Measurements from ENCODE around the gene PISD.

DNA sequence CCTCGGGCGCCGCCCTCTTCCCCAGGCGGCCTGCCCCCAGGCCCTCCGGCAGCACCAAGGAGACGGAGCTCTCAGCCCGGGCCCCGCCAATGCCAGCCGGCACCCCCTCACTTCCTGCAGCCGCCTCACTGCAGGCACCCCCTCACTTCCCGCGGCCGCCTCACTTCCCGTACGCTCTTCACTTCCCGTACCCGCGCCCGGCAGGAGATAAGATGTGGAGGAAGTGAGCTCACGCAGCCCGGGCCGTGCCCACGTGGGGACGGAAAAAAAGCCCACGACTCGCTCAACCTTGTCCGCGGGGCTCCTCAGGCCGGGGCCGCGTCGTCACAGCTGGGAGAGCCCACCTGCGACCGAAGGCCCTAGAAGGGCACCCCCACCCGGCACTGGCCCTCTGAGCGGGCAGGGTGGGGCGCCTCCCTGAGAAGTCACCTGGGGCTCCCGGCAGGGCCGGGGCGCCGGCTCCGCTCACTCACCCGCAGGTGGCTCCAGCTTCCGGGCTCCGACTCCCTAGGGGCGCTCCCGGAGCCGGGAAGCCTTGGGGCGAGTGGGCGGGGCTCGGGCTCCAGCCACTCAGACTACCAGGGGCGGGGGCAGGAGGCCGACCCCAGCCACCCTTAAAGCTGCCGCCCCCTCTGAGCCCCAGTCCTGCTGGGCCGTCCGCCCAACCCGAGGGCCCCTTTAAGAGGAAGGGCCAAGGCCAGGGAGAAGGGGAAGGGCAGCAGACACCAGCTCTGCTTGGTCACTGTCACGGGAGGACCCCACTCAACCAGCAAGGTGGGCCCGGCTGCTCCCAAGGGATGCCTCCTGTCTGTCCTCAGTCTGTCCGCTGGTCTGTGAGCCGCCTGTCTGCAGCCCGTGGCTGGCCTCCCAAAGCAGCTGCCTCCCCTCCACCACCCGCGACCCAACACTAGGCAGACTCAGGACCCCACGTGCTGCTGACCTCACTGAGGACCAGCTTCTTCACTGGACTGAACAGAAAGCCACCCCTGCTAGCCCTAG is 31.4 kb downstream of the PISD start:
- TF ChIP-seq POLR2AphosphoS5 (IDR thresholded peaks at IDR 0.05) (peak; percentile 93 to 96 (median 94)), POLR2A (IDR thresholded peaks at IDR 0.05) (peak in 1 of 3 donors; percentile 40)
- TF ChIP-seq, protein P1, sequence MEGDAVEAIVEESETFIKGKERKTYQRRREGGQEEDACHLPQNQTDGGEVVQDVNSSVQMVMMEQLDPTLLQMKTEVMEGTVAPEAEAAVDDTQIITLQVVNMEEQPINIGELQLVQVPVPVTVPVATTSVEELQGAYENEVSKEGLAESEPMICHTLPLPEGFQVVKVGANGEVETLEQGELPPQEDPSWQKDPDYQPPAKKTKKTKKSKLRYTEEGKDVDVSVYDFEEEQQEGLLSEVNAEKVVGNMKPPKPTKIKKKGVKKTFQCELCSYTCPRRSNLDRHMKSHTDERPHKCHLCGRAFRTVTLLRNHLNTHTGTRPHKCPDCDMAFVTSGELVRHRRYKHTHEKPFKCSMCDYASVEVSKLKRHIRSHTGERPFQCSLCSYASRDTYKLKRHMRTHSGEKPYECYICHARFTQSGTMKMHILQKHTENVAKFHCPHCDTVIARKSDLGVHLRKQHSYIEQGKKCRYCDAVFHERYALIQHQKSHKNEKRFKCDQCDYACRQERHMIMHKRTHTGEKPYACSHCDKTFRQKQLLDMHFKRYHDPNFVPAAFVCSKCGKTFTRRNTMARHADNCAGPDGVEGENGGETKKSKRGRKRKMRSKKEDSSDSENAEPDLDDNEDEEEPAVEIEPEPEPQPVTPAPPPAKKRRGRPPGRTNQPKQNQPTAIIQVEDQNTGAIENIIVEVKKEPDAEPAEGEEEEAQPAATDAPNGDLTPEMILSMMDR (IDR thresholded peaks at IDR 0.05 in 8 of 11, conservative IDR thresholded peaks at IDR 0.05 in 3 of 11), result peak in 4 of 11 experiments; percentile 8 to 25 (median 19)
